Measurements from ENCODE around the gene MAD1L1. TPM values are rescaled to one million over a fixed set of nuclear protein-coding genes. Genes with fewer than 3 reads are reported as not detected.

MAD1L1 gene
- total and polyA plus RNA-seq, 2 donors (not counting 3 experiments of a cell fraction or from before 2014, with no cell fraction given): 34.1 to 42.3 TPM

GRCh38 chr7:1941464-1942242 lies 291.1 kb downstream of the MAD1L1 start:
- Histone ChIP-seq H3K9me1 (replicated peaks; ENCODE audit: control insufficient read depth, extremely low read depth, insufficient read depth, low read length) (no peaks in the 10 kb centered on the region), H4K20me1 (replicated peaks; ENCODE audit: control insufficient read depth, extremely low read depth, insufficient read depth, low read length) (no peaks in the 10 kb centered on the region), H3K4me3 (replicated peaks in 1 of 3; ENCODE audit: insufficient read depth in 1 of 3, low read depth in 1 of 3, low read length in 3 of 3) (no peak overlapping the region), H3K9me3 (replicated peaks; ENCODE audit: control insufficient read depth, insufficient read depth, low read length) (no peaks in the 10 kb centered on the region), H3K4me1 (ENCODE audit: control insufficient read depth, extremely low read depth, insufficient read depth, low read length) (no peaks in the 10 kb centered on the region), H3K4me2 (ENCODE audit: insufficient read depth, low read length) (no peak overlapping the region), H2AFZ (ENCODE audit: low read depth, low read length) (no peak overlapping the region), H3K79me2 (ENCODE audit: control insufficient read depth, insufficient read depth, low read length) (no peaks in the 10 kb centered on the region), H3K9ac (replicated peaks; ENCODE audit: extremely low read depth, insufficient read depth, low read length) (no peak overlapping the region), H3K27ac (ENCODE audit: insufficient read depth, low read depth, low read length) (no peak overlapping the region), H3K27me3 (ENCODE audit: control insufficient read depth in 2 of 2, insufficient read depth in 2 of 2, low read length in 2 of 2) (no peaks in the 10 kb centered on the region), H3K36me3 (ENCODE audit: control insufficient read depth in 2 of 2, extremely low read depth in 1 of 2, insufficient read depth in 2 of 2, low read length in 2 of 2) (no peaks in the 10 kb centered on the region)
- BruUV-seq (replicated peaks): no TSS peak
- DNase-seq (ENCODE audit: low read depth, low spot score) (no peak), FAIRE-seq (no peak)
- intact Hi-C loops (cut with micrococcal nuclease) (no loop called here), dilution Hi-C loops (cut with MboI; ENCODE audit: extremely low pct_ligation_motif_present, low sequenced_read_pairs) (no loop called here)
- ChIA-PET CTCF (no interaction called here), POLR2A (no interaction called here)
- TF ChIP-seq MAX (IDR thresholded peaks at IDR 0.05; ENCODE audit: insufficient read depth, insufficient read length): no peak

- H3K9me3 ChIP-seq (replicated peaks; ENCODE audit: control insufficient read depth, insufficient read depth, low read length): no peaks in the 10 kb centered on the region
- no peak overlapping the region for H3K27ac ChIP-seq (ENCODE audit: insufficient read depth, low read depth, low read length)
- DNase-seq (ENCODE audit: low read depth, low spot score): no peak
- TF ChIP-seq MYC (IDR thresholded peaks at IDR 0.05; ENCODE audit: low read depth, low read length) (no peak), POLR2A (IDR thresholded peaks at IDR 0.05; ENCODE audit: low read depth, low read length) (no peak), POLR2AphosphoS5 (IDR thresholded peaks at IDR 0.05; ENCODE audit: insufficient read depth, low read depth, low read length) (no peak), GATA2 (IDR thresholded peaks at IDR 0.05; ENCODE audit: insufficient read depth, insufficient read length, low read depth, low read length) (no peak), CTCF (IDR thresholded peaks at IDR 0.05; ENCODE audit: extremely low read depth in 1 of 2, insufficient read depth in 1 of 2, low read depth in 1 of 2, low read length in 2 of 2) (no peak), FOS (IDR thresholded peaks at IDR 0.05; ENCODE audit: borderline replicate concordance, insufficient read depth, low read length) (no peak), JUN (IDR thresholded peaks at IDR 0.05; ENCODE audit: borderline replicate concordance, insufficient read depth, insufficient read length, low read depth) (no peak), MAX (IDR thresholded peaks at IDR 0.05; ENCODE audit: insufficient read depth, insufficient read length) (no peak), EZH2 (IDR thresholded peaks at IDR 0.05; ENCODE audit: borderline replicate concordance, low read depth, low read length, severe bottlenecking) (no peak)
- H3K36me3 ChIP-seq (ENCODE audit: control insufficient read depth in 2 of 2, extremely low read depth in 1 of 2, insufficient read depth in 2 of 2, low read length in 2 of 2): no peaks in the 10 kb centered on the region
- H3K9me1 ChIP-seq (replicated peaks; ENCODE audit: control insufficient read depth, extremely low read depth, insufficient read depth, low read length): no peaks in the 10 kb centered on the region
- ChIA-PET CTCF (no interaction called here), POLR2A (no interaction called here)
- no peak overlapping the region for H3K4me2 ChIP-seq (ENCODE audit: insufficient read depth, low read length)
- H3K4me1 ChIP-seq (ENCODE audit: control insufficient read depth, extremely low read depth, insufficient read depth, low read length): no peaks in the 10 kb centered on the region
- H3K4me3 ChIP-seq (replicated peaks in 1 of 3; ENCODE audit: insufficient read depth in 1 of 3, low read depth in 1 of 3, low read length in 3 of 3): no peak overlapping the region
- no peak overlapping the region for H3K9ac ChIP-seq (replicated peaks; ENCODE audit: extremely low read depth, insufficient read depth, low read length)
- no peak overlapping the region for H2AFZ ChIP-seq (ENCODE audit: low read depth, low read length)
- H4K20me1 ChIP-seq (replicated peaks; ENCODE audit: control insufficient read depth, extremely low read depth, insufficient read depth, low read length): no peaks in the 10 kb centered on the region
- no TSS peak for BruUV-seq (replicated peaks)
- intact Hi-C loops (cut with micrococcal nuclease) (no loop called here), dilution Hi-C loops (cut with MboI; ENCODE audit: extremely low pct_ligation_motif_present, low sequenced_read_pairs) (no loop called here)
- FAIRE-seq: no peak
- no peaks in the 10 kb centered on the region for H3K79me2 ChIP-seq (ENCODE audit: control insufficient read depth, insufficient read depth, low read length)
- no peaks in the 10 kb centered on the region for H3K27me3 ChIP-seq (ENCODE audit: control insufficient read depth in 2 of 2, insufficient read depth in 2 of 2, low read length in 2 of 2)
These were observed 291.9 kb downstream of the MAD1L1 start for GRCh38 chr7:1940863-1941262.
